Limb (tissue), 2 donors: ENCODE results near the gene CHIT1.

Experiments used
- DNase-seq, 2 donors: peaks; one replicate each; pipeline ENCODE4 v3.0.0-alpha.2; 2016; ENCODE audit errors: extremely low spot score in 2 of 2

The CHIT1 gene

GRCh38 chr1:203229471-203230135 lies at the start of gene CHIT1:
Gene CHIT1 (minus strand): TSS chr1:203229673. CDS start chr1:203229636, 37 bp downstream.
- DNase-seq, result no peak

- no peak for DNase-seq
Measured at GRCh38 chr1:203278885-203279406, 49.5 kb upstream of the CHIT1 start.

GRCh38 chr1:203278082-203278884 lies 48.8 kb upstream of the CHIT1 start:
- DNase-seq, result peak; percentile 84 to 94

DNA sequence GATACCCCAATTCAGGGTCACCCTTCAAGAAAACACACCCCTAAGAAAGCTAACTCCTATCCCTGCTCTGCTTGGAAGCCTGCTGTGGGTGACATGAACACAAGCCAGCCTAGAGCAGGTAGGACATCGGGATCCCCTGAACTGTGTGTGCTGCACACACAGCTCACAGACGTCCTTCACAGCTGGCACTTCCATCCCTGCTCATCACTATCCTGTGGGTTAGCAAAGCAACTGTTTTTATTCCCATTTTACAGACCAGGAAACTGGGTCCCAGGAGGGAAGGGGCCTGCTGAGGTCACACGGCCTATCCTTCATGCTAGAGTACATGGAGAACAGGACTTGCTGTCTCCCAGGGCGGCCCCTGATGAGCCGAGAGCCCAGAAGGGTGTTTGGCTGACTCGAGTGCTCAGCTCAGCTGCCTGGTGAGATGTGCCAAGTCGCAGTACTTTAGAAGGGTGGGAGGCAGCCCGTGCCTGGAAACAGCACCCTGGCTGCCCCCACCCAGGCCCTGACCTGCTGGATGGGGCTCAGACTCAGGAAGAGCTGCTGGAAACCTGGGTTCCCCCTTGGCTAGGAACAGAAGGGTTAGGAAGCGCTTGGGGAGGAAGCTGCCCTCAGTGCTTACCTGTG lies 47.6 kb upstream of the CHIT1 start:
- no peak for DNase-seq

DNA sequence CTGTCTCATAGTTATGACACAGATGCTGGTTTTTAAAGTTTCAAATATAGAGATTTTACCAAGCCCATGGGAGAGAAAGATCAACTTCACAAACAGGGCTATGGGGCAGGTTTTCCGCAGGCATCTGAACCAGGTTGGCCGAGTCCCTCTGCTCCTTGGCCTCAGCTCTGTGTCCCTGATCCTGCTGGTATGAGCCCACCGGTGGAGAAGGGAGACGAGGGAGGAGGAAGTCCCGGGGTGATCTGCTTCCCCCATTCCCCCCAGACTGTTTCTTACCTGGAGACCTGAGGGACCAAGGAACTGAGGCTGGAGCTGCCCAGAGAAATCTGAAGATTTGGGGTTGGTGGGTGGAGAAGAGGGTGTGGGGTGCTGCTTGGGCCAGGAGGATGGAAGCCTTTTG lies 46.9 kb upstream of the CHIT1 start:
- DNase-seq, result no peak

- no peak for DNase-seq
Measured at GRCh38 chr1:203275656-203276272, 46.3 kb upstream of the CHIT1 start.

DNA sequence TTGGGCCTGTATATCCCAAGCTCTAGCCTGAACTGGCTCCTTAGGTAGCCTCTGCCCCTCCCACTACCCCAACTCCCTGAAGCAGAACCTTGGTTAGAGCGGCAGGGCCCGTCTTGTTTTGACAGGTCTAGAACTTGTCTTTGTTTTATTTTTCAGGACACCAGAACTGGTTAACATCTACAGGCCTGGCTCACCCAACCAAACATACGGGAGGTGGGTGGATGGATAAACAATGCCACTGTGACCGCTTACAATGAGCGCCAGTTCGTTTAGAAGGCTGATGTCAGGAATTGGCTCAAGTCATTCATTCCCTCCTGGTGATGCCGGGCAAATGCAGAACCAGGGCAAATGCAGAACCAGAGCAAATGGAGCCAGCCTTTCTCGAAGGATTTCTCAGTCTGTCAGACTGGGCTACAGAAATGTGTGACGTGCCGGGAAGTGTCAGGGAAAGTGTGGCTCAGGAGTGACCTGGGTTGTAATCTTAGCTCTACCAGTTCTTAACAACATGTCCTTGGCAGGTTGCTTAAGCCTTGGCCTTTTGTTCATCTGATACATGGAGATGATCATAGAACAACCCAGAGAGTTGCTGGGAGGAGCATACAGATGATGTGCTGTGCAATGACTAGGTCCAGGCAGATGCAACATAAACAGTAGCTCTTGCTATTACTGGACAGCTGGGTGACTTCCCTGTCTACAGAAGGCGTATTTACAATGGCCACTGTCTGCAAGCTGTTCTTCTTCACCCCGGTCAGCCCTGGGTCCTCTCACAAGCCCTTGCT lies 45.3 kb upstream of the CHIT1 start:
- no peak for DNase-seq

- no peak for DNase-seq
Measured at GRCh38 chr1:203273869-203274602, 44.6 kb upstream of the CHIT1 start.

DNA sequence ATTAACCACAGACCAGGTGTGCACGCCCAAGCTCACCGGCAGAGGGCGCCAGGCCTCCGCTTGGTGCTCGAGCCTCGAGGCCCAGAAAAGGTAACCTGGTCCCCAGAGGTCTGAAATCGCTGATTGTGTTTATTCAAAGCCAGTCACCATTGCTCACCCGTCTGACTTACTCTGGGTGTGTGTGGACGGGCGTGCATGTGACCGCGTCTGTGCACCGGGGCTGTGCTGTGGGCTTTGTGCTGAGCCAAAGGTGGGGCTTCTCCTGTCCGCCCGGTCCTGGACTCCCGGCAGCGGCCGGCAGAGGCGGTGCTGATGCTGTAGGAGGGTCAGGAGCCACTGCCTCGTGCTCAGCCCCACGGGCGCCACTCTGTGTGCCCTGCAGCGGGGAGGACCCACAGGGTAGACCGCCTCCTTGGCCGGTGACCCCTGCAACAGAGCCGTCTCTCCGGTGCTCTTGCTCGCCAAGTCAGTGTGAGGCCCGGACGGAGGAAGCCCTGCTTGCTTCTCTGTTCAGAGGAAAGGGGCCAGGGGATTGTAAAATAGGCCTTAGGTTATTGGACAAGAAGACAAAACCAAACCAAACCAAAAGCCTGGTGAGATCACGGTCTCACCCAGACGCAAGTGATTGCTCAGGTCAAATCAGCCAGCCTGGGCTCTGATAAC lies 43.9 kb upstream of the CHIT1 start:
- peak; percentile 82 to 93 for DNase-seq

- DNase-seq, result no peak
Measured at GRCh38 chr1:203272633-203273205, 43.2 kb upstream of the CHIT1 start.

DNA sequence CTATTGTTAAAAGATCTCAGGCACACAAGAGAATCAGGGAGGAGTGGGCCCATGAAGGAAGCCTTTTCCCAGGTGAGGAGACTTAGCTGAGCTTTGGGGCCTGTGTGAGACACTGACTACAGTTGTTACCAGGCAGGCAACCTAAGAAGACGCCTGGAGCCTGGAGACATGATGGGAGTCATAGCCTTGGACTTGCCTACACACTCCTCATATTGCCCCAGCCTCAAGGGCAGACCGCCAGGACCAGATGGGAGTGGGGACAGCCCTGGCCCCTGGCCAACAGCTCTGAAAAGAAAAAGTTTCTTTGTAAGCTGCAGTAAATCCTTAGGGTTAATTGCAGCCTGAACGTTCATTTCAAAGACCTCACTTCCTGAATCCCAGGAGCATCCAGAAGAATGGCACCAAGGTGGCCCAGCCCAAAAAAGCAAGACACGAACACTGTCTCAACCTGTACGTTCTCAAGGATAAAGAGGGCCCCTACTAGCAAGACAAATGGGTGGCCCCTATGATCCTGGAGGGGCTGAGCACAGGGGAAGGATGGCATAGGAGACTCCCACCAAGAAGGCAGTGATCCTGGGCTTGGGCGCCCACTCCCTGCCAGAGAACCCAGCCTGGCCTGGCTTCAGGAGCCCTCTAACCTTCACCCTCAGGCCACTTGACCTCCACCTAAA lies 42.6 kb upstream of the CHIT1 start:
- no peak for DNase-seq

- DNase-seq, result peak in 1 of 2 donors; percentile 73
Measured at GRCh38 chr1:203271018-203271743, 41.7 kb upstream of the CHIT1 start.

- no peak for DNase-seq
Measured at GRCh38 chr1:203270448-203270847, 41.0 kb upstream of the CHIT1 start.

GRCh38 chr1:203269654-203270020 lies 40.2 kb upstream of the CHIT1 start:
- DNase-seq, result no peak

DNA sequence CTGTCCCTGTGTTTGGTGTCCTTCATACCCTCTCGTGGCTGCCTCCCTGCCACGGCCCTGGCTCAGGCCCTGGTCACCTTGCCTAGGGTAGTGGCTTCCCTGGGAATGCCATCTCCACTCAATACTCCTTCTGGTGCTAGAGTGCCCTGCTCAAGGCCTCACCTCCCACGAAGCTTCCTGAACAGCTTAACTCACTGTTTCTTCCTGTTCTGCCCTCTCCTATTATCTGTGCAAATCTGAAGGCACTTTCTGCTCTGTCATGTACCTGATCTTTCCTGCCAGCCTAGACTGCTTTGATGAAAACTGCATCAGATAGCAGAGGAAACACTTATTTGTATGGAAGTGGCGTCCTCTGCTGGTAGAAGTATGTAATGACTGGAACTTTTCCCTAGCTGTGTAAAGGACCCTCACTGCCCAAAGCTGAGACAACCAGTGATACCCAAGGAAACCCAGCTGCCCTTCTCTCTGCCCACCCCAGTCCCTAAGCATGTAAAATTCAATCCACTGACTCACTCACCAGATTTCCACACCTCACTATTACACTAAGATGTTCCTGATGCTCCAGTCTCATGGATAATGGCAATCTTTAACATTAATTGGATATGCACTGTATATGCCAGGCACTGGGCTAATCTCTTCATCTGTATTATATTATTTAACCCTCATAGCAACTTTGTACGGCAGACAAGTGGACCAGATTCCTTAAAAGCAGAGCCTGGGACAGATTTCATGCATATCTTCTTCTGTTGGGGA lies 39.6 kb upstream of the CHIT1 start:
- peak in 1 of 2 donors; percentile 75 for DNase-seq

GRCh38 chr1:203267912-203268311 lies 38.4 kb upstream of the CHIT1 start:
- DNase-seq, result no peak

DNA sequence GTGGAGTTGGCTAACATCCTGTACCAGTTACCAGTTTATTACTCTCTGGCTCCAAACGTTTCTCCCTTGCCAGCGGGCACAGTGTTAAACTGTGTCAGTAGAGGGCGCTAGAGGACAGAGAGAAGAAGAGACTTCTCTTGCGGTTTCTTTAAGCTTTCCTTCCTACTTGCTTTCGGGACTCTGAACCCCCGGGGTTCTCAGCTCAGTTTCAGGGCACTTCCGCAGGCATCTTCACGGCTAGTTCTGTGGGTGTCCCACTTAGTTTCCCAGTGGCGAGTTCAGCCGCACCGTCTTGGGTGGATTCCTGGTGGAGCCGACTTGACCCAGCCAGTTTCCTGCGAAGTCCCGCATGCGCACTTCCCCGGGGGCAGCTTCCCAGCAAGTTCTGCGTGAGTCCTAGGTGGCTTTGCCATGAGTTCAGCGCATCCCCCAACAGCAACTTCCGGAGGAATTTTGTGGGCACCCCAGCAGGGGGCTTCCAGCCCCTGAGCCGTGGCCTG lies 37.9 kb upstream of the CHIT1 start:
- DNase-seq, result peak; percentile 86 to 87
